ENCODE measurements around the gene GPR108.

Gene GPR108

GRCh38 chr19:6707011-6707657 lies 30.2 kb downstream of the GPR108 start:
- no peak for DNase-seq (ENCODE audit: low read depth, low spot score)

GRCh38 chr19:6706633-6706958 lies 30.8 kb downstream of the GPR108 start:
- DNase-seq (ENCODE audit: low read depth, low spot score) = no peak

GRCh38 chr19:6705931-6706632 lies 31.3 kb downstream of the GPR108 start:
- no peak for DNase-seq (ENCODE audit: low read depth, low spot score)

- DNase-seq (ENCODE audit: low read depth, low spot score) = no peak
Observed at GRCh38 chr19:6700586-6701316, 36.6 kb downstream of the GPR108 start.

GRCh38 chr19:6699935-6700334 lies 37.4 kb downstream of the GPR108 start:
- DNase-seq (ENCODE audit: low read depth, low spot score) = no peak

- DNase-seq (ENCODE audit: low read depth, low spot score) = no peak
Observed at GRCh38 chr19:6697291-6697690, 40.1 kb downstream of the GPR108 start.

- DNase-seq (ENCODE audit: low read depth, low spot score) = no peak
Observed at GRCh38 chr19:6696239-6696820, 41.0 kb downstream of the GPR108 start.

- DNase-seq (ENCODE audit: low read depth, low spot score) = no peak
Observed at GRCh38 chr19:6694147-6694815, 43.1 kb downstream of the GPR108 start.

GRCh38 chr19:6693681-6694080 lies 43.7 kb downstream of the GPR108 start:
- no peak for DNase-seq (ENCODE audit: low read depth, low spot score)

GRCh38 chr19:6693056-6693471 lies 44.3 kb downstream of the GPR108 start:
- DNase-seq (ENCODE audit: low read depth, low spot score) = no peak

- no peak for DNase-seq (ENCODE audit: low read depth, low spot score)
Observed at GRCh38 chr19:6692027-6692426, 45.4 kb downstream of the GPR108 start.

- no peak for DNase-seq (ENCODE audit: low read depth, low spot score)
Observed at GRCh38 chr19:6691342-6691741, 46.0 kb downstream of the GPR108 start.

- no peak for DNase-seq (ENCODE audit: low read depth, low spot score)
Observed at GRCh38 chr19:6690160-6690885, 47.1 kb downstream of the GPR108 start.

- no peak for DNase-seq (ENCODE audit: low read depth, low spot score)
Observed at GRCh38 chr19:6687114-6687513, 50.3 kb downstream of the GPR108 start.

- DNase-seq (ENCODE audit: low read depth, low spot score) = no peak
Observed at GRCh38 chr19:6686628-6686975, 50.8 kb downstream of the GPR108 start.

- DNase-seq (ENCODE audit: low read depth, low spot score) = no peak
Observed at GRCh38 chr19:6685962-6686627, 51.3 kb downstream of the GPR108 start.

- no peak for DNase-seq (ENCODE audit: low read depth, low spot score)
Observed at GRCh38 chr19:6685482-6685881, 51.9 kb downstream of the GPR108 start.

- no peak for DNase-seq (ENCODE audit: low read depth, low spot score)
Observed at GRCh38 chr19:6683971-6684370, 53.4 kb downstream of the GPR108 start.

GRCh38 chr19:6682607-6683128 lies 54.7 kb downstream of the GPR108 start:
- DNase-seq (ENCODE audit: low read depth, low spot score) = no peak

- no peak for DNase-seq (ENCODE audit: low read depth, low spot score)
Observed at GRCh38 chr19:6680141-6680540, 57.2 kb downstream of the GPR108 start.

All from iPS DF 19.7 (cell line).